GM19395 (cell line): ENCODE measurements around the gene GGTLC3.
"Not testable (repeated sequence)": the region's sequence is repeated elsewhere in the genome, so short reads cannot be mapped to it uniquely, and the experiment has no call there.

Experiments
- ATAC-seq: cut with Tn5 transposase; IDR thresholded peaks from one replicate; pipeline ENCODE4 v1.9.1; 2021; ENCODE audit warnings: mild to moderate bottlenecking, moderate library complexity; ENCODE audit not compliant: unreplicated experiment

GGTLC3 gene

GRCh38 chr22:18522762-18523161 is 4.8 kb upstream of the GGTLC3 start:
- ATAC-seq = not testable (repeated sequence)

DNA sequence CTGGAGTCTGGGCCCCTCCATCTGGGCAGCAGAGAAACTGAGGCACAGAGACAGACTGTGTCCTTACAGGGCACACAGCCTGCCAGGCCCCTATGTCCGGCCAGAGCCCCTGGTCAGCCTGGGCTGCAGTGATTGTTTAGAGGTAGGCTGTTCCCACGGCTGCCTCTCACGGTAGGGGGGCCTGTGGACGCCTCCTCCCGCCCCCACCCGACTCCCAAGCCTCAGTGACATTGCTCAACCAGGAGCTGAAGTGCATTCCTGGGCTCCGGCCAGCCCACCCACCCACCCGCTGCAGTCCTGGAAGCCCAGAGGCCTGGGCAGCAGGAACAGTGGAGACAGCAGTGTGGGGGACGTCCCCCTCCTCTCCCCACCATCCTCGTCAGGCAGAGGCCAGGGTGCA is 4.5 kb downstream of the GGTLC3 start:
- not testable (repeated sequence) for ATAC-seq

- ATAC-seq = not testable (repeated sequence)
These were observed 5.6 kb downstream of the GGTLC3 start for GRCh38 chr22:18512378-18512777.

GRCh38 chr22:18511327-18511726 is 6.6 kb downstream of the GGTLC3 start:
- ATAC-seq = not testable (repeated sequence)

- ATAC-seq = not testable (repeated sequence)
These were observed 21.7 kb downstream of the GGTLC3 start for GRCh38 chr22:18496227-18496626.
